GM20000 (cell line): Measurements from ENCODE around the gene CHID1.

ENCODE experiments used
- DNase-seq: peaks from one replicate; pipeline ENCODE4 v3.0.0; 2012; ENCODE audit warnings: low spot score
- TF ChIP-seq, protein P1 (sequence below): IDR thresholded peaks from 2 replicates; pipeline ENCODE4 v1.5.1; 2012; ENCODE audit warnings: mild to moderate bottlenecking, control low read depth; ENCODE audit errors: extremely low read depth, missing control alignments

The CHID1 gene

DNA sequence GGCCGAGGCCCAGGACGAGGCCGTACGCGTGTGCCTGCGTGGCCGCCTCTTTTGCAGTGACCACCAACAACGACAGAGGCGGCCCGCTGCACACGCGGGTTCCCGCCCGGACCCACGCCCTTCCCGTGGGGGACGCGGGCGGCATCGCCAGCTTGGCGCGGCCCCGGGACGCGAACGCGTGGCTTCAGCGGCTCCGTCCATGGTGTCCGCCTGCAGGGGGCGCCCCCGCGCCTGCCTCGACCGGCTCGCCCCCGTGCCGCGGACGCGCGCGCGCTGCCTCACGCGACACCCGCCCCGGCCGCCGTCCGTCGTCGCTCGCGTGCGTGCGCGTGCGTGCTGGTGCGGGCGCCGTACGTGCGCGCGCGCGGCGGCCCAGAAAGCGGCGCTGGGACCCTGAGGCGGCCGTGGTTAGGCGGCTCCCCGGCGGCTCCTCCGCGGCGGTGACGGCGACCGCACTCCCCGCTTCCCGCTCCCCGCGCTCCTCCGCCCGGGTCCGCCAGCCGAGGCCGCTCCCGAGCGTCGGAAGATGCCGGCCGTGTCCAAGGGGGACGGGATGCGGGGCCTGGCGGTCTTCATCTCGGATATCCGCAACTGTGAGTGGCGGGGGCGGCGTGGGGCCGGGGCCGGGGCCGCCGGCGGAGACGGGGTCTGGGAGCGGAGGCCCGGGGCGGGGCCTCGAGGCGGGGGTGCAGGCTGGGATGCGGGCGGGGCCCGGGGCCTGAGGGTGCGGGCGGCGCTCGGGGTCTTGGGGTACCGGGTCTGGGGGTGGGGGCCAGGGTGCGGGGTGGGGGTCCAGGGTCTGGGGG, 15.1 kb upstream of the CHID1 start, which contains the start of gene AP2A2:
AP2A2 (plus strand) TSS at position 375 of the 806 bp plus-strand sequence; CDS start at position 527, 152 bp downstream.
- peak; percentile 99 for DNase-seq
- TF ChIP-seq, protein P1, sequence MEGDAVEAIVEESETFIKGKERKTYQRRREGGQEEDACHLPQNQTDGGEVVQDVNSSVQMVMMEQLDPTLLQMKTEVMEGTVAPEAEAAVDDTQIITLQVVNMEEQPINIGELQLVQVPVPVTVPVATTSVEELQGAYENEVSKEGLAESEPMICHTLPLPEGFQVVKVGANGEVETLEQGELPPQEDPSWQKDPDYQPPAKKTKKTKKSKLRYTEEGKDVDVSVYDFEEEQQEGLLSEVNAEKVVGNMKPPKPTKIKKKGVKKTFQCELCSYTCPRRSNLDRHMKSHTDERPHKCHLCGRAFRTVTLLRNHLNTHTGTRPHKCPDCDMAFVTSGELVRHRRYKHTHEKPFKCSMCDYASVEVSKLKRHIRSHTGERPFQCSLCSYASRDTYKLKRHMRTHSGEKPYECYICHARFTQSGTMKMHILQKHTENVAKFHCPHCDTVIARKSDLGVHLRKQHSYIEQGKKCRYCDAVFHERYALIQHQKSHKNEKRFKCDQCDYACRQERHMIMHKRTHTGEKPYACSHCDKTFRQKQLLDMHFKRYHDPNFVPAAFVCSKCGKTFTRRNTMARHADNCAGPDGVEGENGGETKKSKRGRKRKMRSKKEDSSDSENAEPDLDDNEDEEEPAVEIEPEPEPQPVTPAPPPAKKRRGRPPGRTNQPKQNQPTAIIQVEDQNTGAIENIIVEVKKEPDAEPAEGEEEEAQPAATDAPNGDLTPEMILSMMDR: peak; percentile 76

DNA sequence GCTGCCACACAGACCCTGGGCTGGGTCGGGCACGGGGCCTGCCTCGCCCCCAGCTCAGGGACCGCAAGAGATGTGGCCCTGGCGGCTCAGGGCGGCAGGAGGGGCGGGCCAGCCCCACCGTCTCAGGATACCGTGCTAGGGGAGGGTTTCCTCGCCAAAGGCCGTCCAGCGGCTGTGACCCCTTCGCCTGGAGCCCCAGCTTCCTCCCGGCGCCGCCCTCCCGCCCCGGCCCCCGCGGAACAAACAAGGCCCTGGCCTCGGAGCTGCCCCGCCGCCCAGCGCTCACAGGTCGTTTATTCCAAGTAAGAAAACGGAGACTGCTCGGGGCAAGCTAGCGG, 14.5 kb upstream of the CHID1 start:
- no peak for DNase-seq

DNA sequence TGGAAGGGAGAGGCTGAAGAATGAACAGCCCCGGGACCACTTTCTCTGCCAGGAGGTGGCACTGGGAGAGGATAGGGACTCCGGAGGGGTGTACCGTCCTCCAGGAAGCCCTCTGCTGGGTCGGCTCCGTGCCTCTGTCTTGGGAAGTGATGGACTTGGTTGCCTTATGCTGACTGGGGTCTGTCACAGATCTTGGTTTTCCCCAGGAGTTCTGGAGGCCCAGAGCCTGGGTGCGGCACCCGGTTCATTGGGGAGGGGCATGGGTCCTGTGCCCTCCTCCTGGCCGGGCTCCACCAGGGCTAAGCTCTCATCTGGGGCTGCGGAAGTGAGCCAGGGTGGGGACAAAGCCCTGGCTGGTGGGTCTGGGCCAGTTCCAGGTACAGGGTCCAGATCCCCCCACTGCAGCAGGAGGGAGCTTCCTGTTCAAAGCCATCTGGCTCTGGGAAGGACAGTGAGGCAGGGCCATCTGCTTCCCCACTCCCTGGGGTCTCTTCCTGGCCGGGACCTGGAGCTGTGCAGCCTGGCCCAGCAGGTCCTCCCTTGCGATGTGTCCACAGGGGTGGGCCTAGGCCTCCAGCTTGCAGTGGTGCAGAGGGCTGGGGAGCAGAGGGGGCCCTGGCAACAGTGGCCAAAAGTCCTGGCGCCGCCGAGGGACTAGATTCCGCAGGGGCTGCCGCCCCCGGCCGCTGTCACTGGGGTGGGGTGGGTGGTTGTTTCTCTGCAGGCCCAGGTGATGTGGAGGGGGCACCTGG, 14.0 kb upstream of the CHID1 start:
- DNase-seq: no peak
- TF ChIP-seq, protein P1: no peak

More for the DNA sequence above, 14.5 kb upstream of the CHID1 start:
- TF ChIP-seq, protein P1: no peak

DNA sequence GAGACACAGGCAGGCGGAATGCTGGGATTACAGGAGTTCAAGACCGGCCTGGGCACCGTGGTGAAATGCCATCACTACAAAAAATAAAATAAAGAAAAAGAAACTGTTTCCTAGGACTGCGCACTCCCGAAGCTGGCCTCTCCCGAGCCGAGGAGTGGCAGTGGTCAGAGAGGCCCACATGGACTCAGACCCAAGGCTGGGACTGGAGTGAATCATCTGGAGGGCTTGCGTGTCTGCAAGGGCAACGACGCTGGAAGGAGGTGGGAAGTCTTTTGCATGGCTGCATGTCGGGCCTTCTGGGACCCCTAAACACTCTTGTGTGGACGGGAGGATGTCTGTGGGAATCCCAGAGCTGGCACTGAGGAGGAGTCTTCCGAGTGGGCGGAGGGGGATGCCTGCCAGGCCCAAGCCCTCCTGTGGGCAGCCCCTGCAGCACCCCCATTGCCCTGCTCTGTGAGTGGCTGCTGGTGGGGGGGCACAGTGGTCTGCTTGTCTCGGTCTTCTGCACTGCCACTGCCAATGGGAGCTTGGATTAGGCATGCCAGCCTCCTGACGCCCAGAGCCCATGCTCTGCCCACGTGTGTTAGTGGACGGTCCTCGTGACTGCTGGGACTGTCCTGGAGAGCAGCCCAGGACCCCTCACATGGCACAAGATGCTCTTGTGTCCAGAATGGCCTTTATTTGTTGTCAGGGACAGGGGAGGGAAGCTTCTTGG, 13.2 kb upstream of the CHID1 start:
- no peak for DNase-seq
- TF ChIP-seq, protein P1: no peak

DNA sequence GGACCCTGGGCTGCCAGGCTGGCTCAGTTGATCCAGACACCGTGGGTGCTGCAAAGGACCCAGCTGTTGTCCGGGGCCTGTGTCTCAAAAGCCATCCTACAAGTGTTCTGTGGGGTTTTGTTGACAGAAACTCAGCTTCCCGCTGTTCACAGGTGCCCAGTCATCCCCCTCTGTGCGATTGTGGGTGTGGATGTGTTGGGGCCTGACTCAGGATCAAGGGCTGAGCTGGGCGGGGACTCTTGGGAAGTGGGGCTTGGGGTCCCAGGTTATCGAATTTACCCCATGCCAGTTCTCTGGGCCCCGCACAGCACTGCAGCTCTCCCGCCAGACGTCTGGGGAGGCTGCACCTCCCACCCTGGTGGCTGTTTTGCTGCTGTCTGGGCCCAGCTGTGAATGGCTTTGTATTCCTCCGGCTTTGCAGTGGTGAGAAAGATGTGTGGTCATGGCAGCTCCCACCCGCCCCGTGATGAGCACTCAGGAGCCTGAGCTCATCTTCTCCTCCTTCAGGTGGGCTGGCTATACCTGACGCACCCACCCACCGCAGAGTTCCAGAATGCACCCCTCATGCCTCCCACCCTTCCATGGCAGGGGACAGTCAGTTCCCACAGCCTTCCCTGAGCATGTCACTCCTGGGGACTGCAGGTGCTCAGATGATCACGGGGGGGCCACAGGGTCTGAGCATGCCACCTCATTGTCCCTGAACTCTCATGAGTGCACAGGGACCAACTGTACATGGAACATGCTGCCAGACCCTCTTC, 11.5 kb upstream of the CHID1 start:
- TF ChIP-seq, protein P1: no peak

DNA sequence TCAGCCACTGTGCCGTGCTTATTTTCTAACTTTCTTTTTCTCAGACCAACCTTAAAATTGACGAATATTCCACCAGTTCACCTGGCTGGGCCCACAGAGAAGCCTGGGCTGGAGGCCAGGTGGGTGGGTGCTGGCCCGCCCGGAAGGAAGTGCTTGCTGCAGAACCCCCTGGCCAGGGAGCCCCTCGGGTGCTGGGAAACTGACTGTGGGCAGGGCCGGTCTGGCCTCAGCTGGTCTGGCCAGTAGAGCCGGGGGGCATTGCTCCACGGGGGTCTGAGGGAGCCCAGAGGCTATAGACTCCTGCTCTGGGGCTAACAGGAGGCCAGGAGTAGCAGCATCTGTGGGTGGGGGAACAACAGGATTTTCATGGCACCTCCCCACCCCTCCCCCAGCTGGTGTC, 6.8 kb upstream of the CHID1 start:
- TF ChIP-seq, protein P1: no peak
- DNase-seq: no peak

More for the DNA sequence above, 11.5 kb upstream of the CHID1 start:
- no peak for DNase-seq
